GM21381 (cell line): Measurements from ENCODE around the gene MMP3.

Experiments used
- ATAC-seq: cut with Tn5 transposase; IDR thresholded peaks from one replicate; pipeline ENCODE4 v1.9.1; 2021; ENCODE audit warnings: mild to moderate bottlenecking, moderate library complexity; ENCODE audit not compliant: unreplicated experiment

MMP3 gene

GRCh38 chr11:102792604-102793003, 50.8 kb downstream of the MMP3 start:
- ATAC-seq = no peak

- ATAC-seq = no peak
Observed at GRCh38 chr11:102791271-102792036, 52.0 kb downstream of the MMP3 start.

GRCh38 chr11:102788334-102788995, 54.9 kb downstream of the MMP3 start:
- ATAC-seq = no peak
